Coronary artery (tissue), 2 donors: ENCODE data around the gene IGF1R.

Experiments
- DNase-seq: peaks from one replicate; pipeline ENCODE4 v3.0.0-alpha.2; 2017; ENCODE audit warnings: low spot score
- H3K27ac ChIP-seq, 2 donors: fragments of 200-600 bp; sonication (generic); one replicate each; pipeline ENCODE4 v1.5.1; 2016 to 2019
- H3K4me3 ChIP-seq: fragments of 200-600 bp; sonication (generic); 2 replicates; pipeline ENCODE4 v1.5.1; 2016; ENCODE audit warnings: mild to moderate bottlenecking, moderate library complexity
- CTCF ChIP-seq: fragments of 200-600 bp; sonication (generic); IDR thresholded peaks from one replicate; pipeline ENCODE4 v1.5.1; 2019; ENCODE audit warnings: antibody characterized with exemption

The IGF1R gene

GRCh38 chr15:98654790-98655360 lies 6.5 kb downstream of the IGF1R start:
- TF ChIP-seq CTCF: no peak
- Histone ChIP-seq H3K4me3 (no peak overlapping the region), H3K27ac (no peak overlapping the region)
- no peak for DNase-seq

- Histone ChIP-seq H3K4me3 (no peak overlapping the region), H3K27ac (no peak overlapping the region)
- DNase-seq: no peak
- no peak for TF ChIP-seq CTCF
Measured at GRCh38 chr15:98655732-98656131, 7.4 kb downstream of the IGF1R start.

GRCh38 chr15:98657721-98658120 lies 9.4 kb downstream of the IGF1R start:
- Histone ChIP-seq H3K27ac (no peak overlapping the region), H3K4me3 (no peak overlapping the region)
- TF ChIP-seq CTCF: no peak
- no peak for DNase-seq

GRCh38 chr15:98658831-98659699 lies 10.7 kb downstream of the IGF1R start:
- Histone ChIP-seq H3K4me3 (no peak overlapping the region), H3K27ac (no peak overlapping the region)
- DNase-seq: no peak
- peak; percentile 57 for TF ChIP-seq CTCF

- TF ChIP-seq CTCF: no peak
- H3K27ac ChIP-seq: no peak overlapping the region
- H3K4me3 ChIP-seq: no peak overlapping the region
- no peak for DNase-seq
Measured at GRCh38 chr15:98660055-98660454, 11.7 kb downstream of the IGF1R start.

GRCh38 chr15:98663045-98663444 lies 14.7 kb downstream of the IGF1R start:
- Histone ChIP-seq H3K4me3 (no peak overlapping the region), H3K27ac (no peak overlapping the region)
- TF ChIP-seq CTCF: no peak
- no peak for DNase-seq

- no peak for DNase-seq
- TF ChIP-seq CTCF: no peak
- Histone ChIP-seq H3K4me3 (no peak overlapping the region), H3K27ac (no peak overlapping the region)
Measured at GRCh38 chr15:98663606-98664005, 15.3 kb downstream of the IGF1R start.
